Measurements from ENCODE around the gene SLC6A15. TPM values are rescaled to one million over a fixed set of nuclear protein-coding genes. Genes with fewer than 3 reads are reported as not detected.

Gene SLC6A15
- total and polyA plus RNA-seq, 4 donors = not detected

- TF ChIP-seq ZBTB33 (IDR thresholded peaks at IDR 0.05) = no peak
- no peak for TF ChIP-seq NR2F2 (IDR thresholded peaks at IDR 0.05)
Observed at GRCh38 chr12:84840356-84840755, 72.2 kb downstream of the SLC6A15 start (continued).

- H3K4me1 ChIP-seq (ENCODE audit: control insufficient read depth in 4 of 4, insufficient read depth in 4 of 4, low read length in 3 of 4) = no peaks in the 10 kb centered on the region
- DNase-seq (ENCODE audit: low spot score) = no peak
- no peaks in the 10 kb centered on the region for H3K9me3 ChIP-seq (ENCODE audit: control insufficient read depth in 4 of 4, low read length in 3 of 4)
- WGBS = 95% methylated on average over 1 of the region's 1 CpG
- no peak overlapping the region for H3K27ac ChIP-seq (ENCODE audit: low read depth in 1 of 2, low read length in 2 of 2)
- no peaks in the 10 kb centered on the region for H3K27me3 ChIP-seq (ENCODE audit: control insufficient read depth in 4 of 4, insufficient read depth in 4 of 4, low read length in 3 of 4)
- H3K4me3 ChIP-seq (ENCODE audit: low read depth in 1 of 3, low read length in 3 of 3) = no peak overlapping the region
- no peak for TF ChIP-seq TAF1 (conservative IDR thresholded peaks at IDR 0.05)
- H3K9ac ChIP-seq (ENCODE audit: low read depth in 1 of 2, low read length in 2 of 2) = no peak overlapping the region
- H3K36me3 ChIP-seq (ENCODE audit: control insufficient read depth in 4 of 4, insufficient read depth in 3 of 4, low read depth in 1 of 4, low read length in 3 of 4) = no peaks in the 10 kb centered on the region
Observed at GRCh38 chr12:84826925-84827324, 85.7 kb downstream of the SLC6A15 start.

GRCh38 chr12:84825149-84825548, 87.5 kb downstream of the SLC6A15 start:
- no peak overlapping the region for H3K27ac ChIP-seq (ENCODE audit: low read depth in 1 of 2, low read length in 2 of 2)
- DNase-seq (ENCODE audit: low spot score) = no peak
- TF ChIP-seq ATF3 (IDR thresholded peaks at IDR 0.05) (no peak), JUND (IDR thresholded peaks at IDR 0.05) (no peak), SP1 (IDR thresholded peaks at IDR 0.05) (no peak), HNF4A (conservative IDR thresholded peaks at IDR 0.05) (no peak), HNF4G (IDR thresholded peaks at IDR 0.05) (no peak), MAX (IDR thresholded peaks at IDR 0.05) (no peak), REST (IDR thresholded peaks at IDR 0.05) (no peak), RAD21 (IDR thresholded peaks at IDR 0.05) (no peak), RXRA (IDR thresholded peaks at IDR 0.05) (no peak), FOXA1 (IDR thresholded peaks at IDR 0.05) (no peak), FOXA2 (IDR thresholded peaks at IDR 0.05) (no peak), ZBTB33 (IDR thresholded peaks at IDR 0.05) (no peak), NR2F2 (IDR thresholded peaks at IDR 0.05) (no peak), GABPA (IDR thresholded peaks at IDR 0.05 in 1 of 2, conservative IDR thresholded peaks at IDR 0.05 in 1 of 2) (no peak), YY1 (IDR thresholded peaks at IDR 0.05) (no peak), TAF1 (conservative IDR thresholded peaks at IDR 0.05) (no peak), CTCF (IDR thresholded peaks at IDR 0.05; ENCODE audit: low read depth, low read length, missing input control) (no peak)
- no peak overlapping the region for H3K9ac ChIP-seq (ENCODE audit: low read depth in 1 of 2, low read length in 2 of 2)
- no peaks in the 10 kb centered on the region for H3K27me3 ChIP-seq (ENCODE audit: control insufficient read depth in 4 of 4, insufficient read depth in 4 of 4, low read length in 3 of 4)
- H3K4me1 ChIP-seq (ENCODE audit: control insufficient read depth in 4 of 4, insufficient read depth in 4 of 4, low read length in 3 of 4) = no peaks in the 10 kb centered on the region
- no peaks in the 10 kb centered on the region for H3K36me3 ChIP-seq (ENCODE audit: control insufficient read depth in 4 of 4, insufficient read depth in 3 of 4, low read depth in 1 of 4, low read length in 3 of 4)
- 27% methylated on average over 2 of the region's 2 CpGs for WGBS
- H3K9me3 ChIP-seq (ENCODE audit: control insufficient read depth in 4 of 4, low read length in 3 of 4) = no peaks in the 10 kb centered on the region
- no peak overlapping the region for H3K4me3 ChIP-seq (ENCODE audit: low read depth in 1 of 3, low read length in 3 of 3)

All from liver (tissue), 9 donors.